Neural cell (in vitro differentiated cells): ENCODE results near the gene FARP1.

Experiments used
- EZH2 ChIP-seq: fragments of 200-600, 300-800 bp; shearing (Covaris generic), sonication (generic); IDR thresholded peaks from 2 replicates; pipeline ENCODE4 v1.6.1; 2014; ENCODE audit warnings: antibody characterized with exemption, low read length, borderline replicate concordance, mild to moderate bottlenecking; ENCODE audit not compliant: insufficient read depth, poor library complexity, severe bottlenecking
- MXI1 ChIP-seq: fragments of 450-650 bp; conservative IDR thresholded peaks from 2 replicates; pipeline ENCODE4 v1.6.1; 2014; ENCODE audit warnings: antibody characterized with exemption, mild to moderate bottlenecking; ENCODE audit not compliant: poor library complexity, severe bottlenecking
- POLR2AphosphoS5 ChIP-seq: IDR thresholded peaks from 2 replicates; pipeline ENCODE4 v1.6.1; 2012
- RAD21 ChIP-seq: fragments of 450-650 bp; conservative IDR thresholded peaks from 2 replicates; pipeline ENCODE4 v1.6.1; 2014; ENCODE audit warnings: antibody characterized with exemption, mild to moderate bottlenecking, moderate library complexity
- SMC3 ChIP-seq: fragments of 450-650 bp; conservative IDR thresholded peaks from 2 replicates; pipeline ENCODE4 v1.6.1; 2014; ENCODE audit warnings: antibody characterized with exemption, mild to moderate bottlenecking, moderate library complexity; ENCODE audit not compliant: poor library complexity
- TAF1 ChIP-seq: IDR thresholded peaks from 2 replicates; pipeline ENCODE4 v1.6.1; 2012; ENCODE audit warnings: low read depth
- TF ChIP-seq, protein P1 (sequence below): fragments of 450-650 bp; IDR thresholded peaks from 2 replicates; pipeline ENCODE4 v1.5.1; 2014; ENCODE audit warnings: antibody characterized with exemption, mild to moderate bottlenecking, moderate library complexity; ENCODE audit not compliant: poor library complexity, severe bottlenecking
- TF ChIP-seq, protein P2 (sequence below): IDR thresholded peaks from 2 replicates; pipeline ENCODE4 v1.6.1; 2012; ENCODE audit warnings: borderline replicate concordance

- TF ChIP-seq, protein P1, sequence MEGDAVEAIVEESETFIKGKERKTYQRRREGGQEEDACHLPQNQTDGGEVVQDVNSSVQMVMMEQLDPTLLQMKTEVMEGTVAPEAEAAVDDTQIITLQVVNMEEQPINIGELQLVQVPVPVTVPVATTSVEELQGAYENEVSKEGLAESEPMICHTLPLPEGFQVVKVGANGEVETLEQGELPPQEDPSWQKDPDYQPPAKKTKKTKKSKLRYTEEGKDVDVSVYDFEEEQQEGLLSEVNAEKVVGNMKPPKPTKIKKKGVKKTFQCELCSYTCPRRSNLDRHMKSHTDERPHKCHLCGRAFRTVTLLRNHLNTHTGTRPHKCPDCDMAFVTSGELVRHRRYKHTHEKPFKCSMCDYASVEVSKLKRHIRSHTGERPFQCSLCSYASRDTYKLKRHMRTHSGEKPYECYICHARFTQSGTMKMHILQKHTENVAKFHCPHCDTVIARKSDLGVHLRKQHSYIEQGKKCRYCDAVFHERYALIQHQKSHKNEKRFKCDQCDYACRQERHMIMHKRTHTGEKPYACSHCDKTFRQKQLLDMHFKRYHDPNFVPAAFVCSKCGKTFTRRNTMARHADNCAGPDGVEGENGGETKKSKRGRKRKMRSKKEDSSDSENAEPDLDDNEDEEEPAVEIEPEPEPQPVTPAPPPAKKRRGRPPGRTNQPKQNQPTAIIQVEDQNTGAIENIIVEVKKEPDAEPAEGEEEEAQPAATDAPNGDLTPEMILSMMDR, result no peak
- TF ChIP-seq POLR2AphosphoS5, result no peak
- no peak for TF ChIP-seq EZH2
- TF ChIP-seq SMC3, result no peak
- TF ChIP-seq, protein P2, sequence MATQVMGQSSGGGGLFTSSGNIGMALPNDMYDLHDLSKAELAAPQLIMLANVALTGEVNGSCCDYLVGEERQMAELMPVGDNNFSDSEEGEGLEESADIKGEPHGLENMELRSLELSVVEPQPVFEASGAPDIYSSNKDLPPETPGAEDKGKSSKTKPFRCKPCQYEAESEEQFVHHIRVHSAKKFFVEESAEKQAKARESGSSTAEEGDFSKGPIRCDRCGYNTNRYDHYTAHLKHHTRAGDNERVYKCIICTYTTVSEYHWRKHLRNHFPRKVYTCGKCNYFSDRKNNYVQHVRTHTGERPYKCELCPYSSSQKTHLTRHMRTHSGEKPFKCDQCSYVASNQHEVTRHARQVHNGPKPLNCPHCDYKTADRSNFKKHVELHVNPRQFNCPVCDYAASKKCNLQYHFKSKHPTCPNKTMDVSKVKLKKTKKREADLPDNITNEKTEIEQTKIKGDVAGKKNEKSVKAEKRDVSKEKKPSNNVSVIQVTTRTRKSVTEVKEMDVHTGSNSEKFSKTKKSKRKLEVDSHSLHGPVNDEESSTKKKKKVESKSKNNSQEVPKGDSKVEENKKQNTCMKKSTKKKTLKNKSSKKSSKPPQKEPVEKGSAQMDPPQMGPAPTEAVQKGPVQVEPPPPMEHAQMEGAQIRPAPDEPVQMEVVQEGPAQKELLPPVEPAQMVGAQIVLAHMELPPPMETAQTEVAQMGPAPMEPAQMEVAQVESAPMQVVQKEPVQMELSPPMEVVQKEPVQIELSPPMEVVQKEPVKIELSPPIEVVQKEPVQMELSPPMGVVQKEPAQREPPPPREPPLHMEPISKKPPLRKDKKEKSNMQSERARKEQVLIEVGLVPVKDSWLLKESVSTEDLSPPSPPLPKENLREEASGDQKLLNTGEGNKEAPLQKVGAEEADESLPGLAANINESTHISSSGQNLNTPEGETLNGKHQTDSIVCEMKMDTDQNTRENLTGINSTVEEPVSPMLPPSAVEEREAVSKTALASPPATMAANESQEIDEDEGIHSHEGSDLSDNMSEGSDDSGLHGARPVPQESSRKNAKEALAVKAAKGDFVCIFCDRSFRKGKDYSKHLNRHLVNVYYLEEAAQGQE, result no peak
- no peak for TF ChIP-seq MXI1
- no peak for TF ChIP-seq TAF1
- no peak for TF ChIP-seq RAD21
Measured at GRCh38 chr13:98368019-98368418, 225.1 kb downstream of the FARP1 start.
